Coronary artery (tissue), 2 donors: Measurements from ENCODE around the gene DHX57.

ENCODE experiments used
- DNase-seq: peaks from one replicate; pipeline ENCODE4 v3.0.0-alpha.2; 2017; ENCODE audit warnings: low spot score
- H3K27ac ChIP-seq, 2 donors: fragments of 200-600 bp; sonication (generic); one replicate each; pipeline ENCODE4 v1.5.1; 2016 to 2019
- H3K4me3 ChIP-seq: fragments of 200-600 bp; sonication (generic); 2 replicates; pipeline ENCODE4 v1.5.1; 2016; ENCODE audit warnings: mild to moderate bottlenecking, moderate library complexity
- TF ChIP-seq, protein P1 (sequence below): fragments of 200-600 bp; sonication (generic); IDR thresholded peaks from one replicate; pipeline ENCODE4 v1.5.1; 2019; ENCODE audit warnings: antibody characterized with exemption

The DHX57 gene

DNA sequence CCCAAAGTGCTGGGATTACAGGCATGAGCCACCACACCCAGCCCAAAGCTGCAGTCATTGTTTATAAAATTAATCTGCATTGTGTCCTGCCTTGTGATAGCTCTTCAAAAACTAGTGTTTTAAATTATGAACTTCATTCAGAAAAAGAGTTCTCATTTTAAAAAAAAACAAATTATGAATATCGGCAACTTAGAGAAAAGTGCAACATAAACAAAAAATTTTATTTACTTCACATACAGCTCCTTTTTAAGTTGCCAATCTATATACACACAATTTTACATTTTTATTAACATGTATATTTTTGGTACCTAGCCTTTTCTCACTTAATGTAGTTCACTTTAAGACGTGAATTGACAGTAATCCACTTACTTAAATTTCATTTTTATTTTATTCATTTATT lies 50.8 kb downstream of the DHX57 start:
- TF ChIP-seq, protein P1, sequence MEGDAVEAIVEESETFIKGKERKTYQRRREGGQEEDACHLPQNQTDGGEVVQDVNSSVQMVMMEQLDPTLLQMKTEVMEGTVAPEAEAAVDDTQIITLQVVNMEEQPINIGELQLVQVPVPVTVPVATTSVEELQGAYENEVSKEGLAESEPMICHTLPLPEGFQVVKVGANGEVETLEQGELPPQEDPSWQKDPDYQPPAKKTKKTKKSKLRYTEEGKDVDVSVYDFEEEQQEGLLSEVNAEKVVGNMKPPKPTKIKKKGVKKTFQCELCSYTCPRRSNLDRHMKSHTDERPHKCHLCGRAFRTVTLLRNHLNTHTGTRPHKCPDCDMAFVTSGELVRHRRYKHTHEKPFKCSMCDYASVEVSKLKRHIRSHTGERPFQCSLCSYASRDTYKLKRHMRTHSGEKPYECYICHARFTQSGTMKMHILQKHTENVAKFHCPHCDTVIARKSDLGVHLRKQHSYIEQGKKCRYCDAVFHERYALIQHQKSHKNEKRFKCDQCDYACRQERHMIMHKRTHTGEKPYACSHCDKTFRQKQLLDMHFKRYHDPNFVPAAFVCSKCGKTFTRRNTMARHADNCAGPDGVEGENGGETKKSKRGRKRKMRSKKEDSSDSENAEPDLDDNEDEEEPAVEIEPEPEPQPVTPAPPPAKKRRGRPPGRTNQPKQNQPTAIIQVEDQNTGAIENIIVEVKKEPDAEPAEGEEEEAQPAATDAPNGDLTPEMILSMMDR, result no peak
- DNase-seq, result no peak
- H3K4me3 ChIP-seq, result no peak overlapping the region
- no peak overlapping the region for H3K27ac ChIP-seq

DNA sequence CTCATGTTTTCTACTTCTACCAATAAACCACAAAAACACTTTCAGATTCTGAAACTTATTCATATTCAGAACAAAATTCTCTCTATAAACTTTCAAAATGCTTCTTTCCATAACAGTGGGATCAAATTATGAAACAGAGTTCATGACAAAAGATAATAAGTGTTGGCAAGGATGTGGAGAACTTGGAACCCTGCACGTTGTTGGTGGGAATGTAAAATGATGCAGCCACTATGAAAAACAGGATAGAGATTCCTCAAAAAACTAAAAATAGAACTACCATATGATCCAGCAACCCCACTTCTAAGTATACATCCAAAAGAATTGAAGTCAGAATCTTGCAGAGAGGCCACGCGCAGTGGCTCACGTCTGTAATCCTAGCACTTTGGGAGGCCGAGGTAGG lies 52.3 kb downstream of the DHX57 start:
- DNase-seq, result no peak
- H3K27ac ChIP-seq, result no peak overlapping the region
- TF ChIP-seq, protein P1, result no peak
- H3K4me3 ChIP-seq, result no peak overlapping the region

DNA sequence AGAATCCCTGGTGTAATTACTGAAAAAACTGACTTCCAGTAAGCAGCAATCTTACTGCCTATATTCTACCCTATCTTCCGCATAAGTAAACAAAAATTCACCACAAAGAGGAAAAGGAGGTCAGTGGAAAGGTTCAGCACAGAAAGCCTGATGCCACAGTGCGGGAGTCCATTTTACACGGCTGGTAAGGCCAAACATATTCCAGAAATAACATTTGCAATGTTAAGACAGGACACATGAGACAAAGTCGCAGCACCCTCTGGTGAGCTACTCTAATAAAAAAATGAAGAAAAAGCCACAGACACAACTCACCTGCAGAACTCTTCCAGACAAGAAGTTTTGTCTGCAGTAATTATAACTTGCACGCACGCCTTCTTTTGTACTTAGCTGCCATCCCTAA lies 57.2 kb downstream of the DHX57 start:
- Histone ChIP-seq H3K4me3 (no peak overlapping the region), H3K27ac (no peak overlapping the region)
- DNase-seq, result no peak
- TF ChIP-seq, protein P1, result no peak

DNA sequence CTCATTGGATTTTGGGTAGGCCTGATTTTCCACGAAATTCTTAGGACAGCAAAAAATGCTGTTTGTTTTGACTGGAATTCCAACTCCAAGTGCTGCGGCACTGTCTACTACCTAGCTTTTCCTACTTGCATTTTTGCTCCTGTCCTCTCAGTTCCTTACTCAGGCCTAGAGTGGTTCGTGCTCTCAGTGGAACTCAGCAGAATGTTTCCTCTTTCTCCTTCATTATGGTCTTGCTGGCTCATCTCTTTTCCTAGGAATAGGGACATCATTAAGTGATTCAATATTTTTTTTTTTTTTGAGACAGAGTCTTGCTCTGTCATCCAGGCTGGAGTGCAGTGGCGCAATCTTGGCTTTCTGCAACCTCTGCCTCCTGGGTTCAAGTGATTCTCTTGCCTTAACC lies 59.8 kb downstream of the DHX57 start:
- Histone ChIP-seq H3K27ac (no peak overlapping the region), H3K4me3 (no peak overlapping the region)
- TF ChIP-seq, protein P1, result no peak
- no peak for DNase-seq

DNA sequence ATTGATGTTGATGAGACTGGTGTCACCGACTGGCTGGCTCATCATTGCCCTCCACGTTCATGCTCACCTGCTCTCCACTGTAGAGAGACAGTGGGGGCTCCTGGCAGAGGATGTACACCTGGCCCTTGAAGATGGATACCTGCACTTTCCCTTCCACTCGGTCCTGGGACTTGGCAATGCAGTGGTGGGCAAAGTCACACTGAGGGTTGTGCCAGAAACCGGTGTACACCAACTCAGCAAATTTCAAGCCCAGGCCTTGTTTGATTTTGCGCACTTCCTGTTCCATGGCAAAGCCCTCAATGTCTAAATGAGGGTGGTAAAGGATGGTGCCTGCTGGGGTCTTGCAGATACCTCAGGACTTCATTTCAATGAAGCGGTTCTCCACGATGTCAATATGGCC lies 65.2 kb downstream of the DHX57 start:
- H3K4me3 ChIP-seq, result no peak overlapping the region
- TF ChIP-seq, protein P1, result no peak
- DNase-seq, result no peak
- no peak overlapping the region for H3K27ac ChIP-seq

DNA sequence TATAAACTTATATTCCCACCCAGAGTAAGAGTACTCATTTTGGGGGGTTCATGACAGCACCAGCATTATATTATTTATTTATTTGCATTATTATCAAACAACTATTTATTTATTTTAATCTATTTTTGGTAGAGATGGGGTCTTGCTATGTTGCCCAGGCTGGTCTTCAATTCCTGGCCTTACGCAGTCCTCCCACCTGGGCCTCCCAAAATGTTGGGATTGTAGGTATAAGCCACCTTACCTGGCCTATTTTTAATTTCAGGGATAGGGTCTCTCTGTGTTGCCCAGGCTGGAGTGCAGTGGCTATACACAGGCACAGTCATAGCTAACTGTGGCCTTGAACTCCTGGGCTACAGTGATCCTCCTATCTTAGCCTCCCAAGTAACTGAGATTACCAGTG lies 67.1 kb downstream of the DHX57 start:
- H3K4me3 ChIP-seq, result no peak overlapping the region
- TF ChIP-seq, protein P1, result no peak
- H3K27ac ChIP-seq, result no peak overlapping the region
- no peak for DNase-seq

DNA sequence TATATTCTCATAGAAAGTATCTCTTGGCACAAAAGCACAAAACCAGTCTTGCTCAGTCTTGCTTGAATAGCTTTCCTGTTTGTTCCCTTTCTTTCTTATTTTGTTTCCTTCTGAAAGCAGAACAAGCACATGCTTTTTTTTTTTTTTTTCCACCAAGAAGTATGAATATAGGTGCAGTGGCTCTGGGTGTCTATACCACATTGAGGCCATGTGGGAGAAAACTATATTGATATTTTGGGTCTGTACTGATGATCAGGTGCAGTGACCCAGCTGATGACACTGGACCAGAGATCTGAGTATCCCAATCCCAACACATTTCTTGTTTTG lies 69.0 kb downstream of the DHX57 start:
- no peak for DNase-seq
- H3K27ac ChIP-seq, result no peak overlapping the region
- no peak overlapping the region for H3K4me3 ChIP-seq
- TF ChIP-seq, protein P1, result no peak
